Adipocyte (in vitro differentiated cells): ENCODE results near the gene PDZD8.
"Not testable (repeated sequence)": the region's sequence is repeated elsewhere in the genome, so short reads cannot be mapped to it uniquely, and the experiment has no call there.

Experiments used
- DNase-seq: peaks from one replicate; pipeline ENCODE4 v3.0.0-alpha.2; 2015; ENCODE audit warnings: low read depth
- H3K27me3 ChIP-seq: replicated peaks from 2 replicates; pipeline ENCODE4 v1.7.0; 2013; ENCODE audit warnings: mild to moderate bottlenecking, low read length, moderate library complexity; ENCODE audit not compliant: control insufficient read depth, insufficient read depth
- H3K36me3 ChIP-seq: 2 replicates; pipeline ENCODE4 v1.7.0; 2013; ENCODE audit warnings: low read length, mild to moderate bottlenecking, moderate library complexity; ENCODE audit not compliant: control insufficient read depth, insufficient read depth, severe bottlenecking
- H3K4me1 ChIP-seq: 2 replicates; pipeline ENCODE4 v1.7.0; 2013; ENCODE audit warnings: mild to moderate bottlenecking, low read length, moderate library complexity; ENCODE audit not compliant: control insufficient read depth, insufficient read depth
- H3K4me3 ChIP-seq: 2 replicates; pipeline ENCODE4 v1.7.0; 2013; ENCODE audit warnings: mild to moderate bottlenecking, low read length, moderate library complexity
- H3K9ac ChIP-seq: 2 replicates; pipeline ENCODE4 v1.7.0; 2013; ENCODE audit warnings: mild to moderate bottlenecking, low read length, moderate library complexity
- H3K9me3 ChIP-seq: 2 replicates; pipeline ENCODE4 v1.7.0; 2013; ENCODE audit warnings: mild to moderate bottlenecking, low read length, moderate library complexity; ENCODE audit not compliant: control insufficient read depth

PDZD8 gene

GRCh38 chr10:117312430-117312829, 62.8 kb downstream of the PDZD8 start:
- H3K4me1 ChIP-seq: no peaks in the 10 kb centered on the region
- peaks cover 12% of the 10 kb centered on the region for H3K36me3 ChIP-seq
- no peaks in the 10 kb centered on the region for H3K27me3 ChIP-seq
- no peak overlapping the region for H3K4me3 ChIP-seq
- H3K9ac ChIP-seq: no peak overlapping the region
- no peak for DNase-seq
- no peaks in the 10 kb centered on the region for H3K9me3 ChIP-seq

GRCh38 chr10:117311261-117311660, 64.0 kb downstream of the PDZD8 start:
- Histone ChIP-seq H3K27me3 (no peaks in the 10 kb centered on the region), H3K4me1 (no peaks in the 10 kb centered on the region), H3K36me3 (peaks cover 12% of the 10 kb centered on the region), H3K4me3 (no peak overlapping the region), H3K9me3 (no peaks in the 10 kb centered on the region), H3K9ac (no peak overlapping the region)
- DNase-seq: no peak

DNA sequence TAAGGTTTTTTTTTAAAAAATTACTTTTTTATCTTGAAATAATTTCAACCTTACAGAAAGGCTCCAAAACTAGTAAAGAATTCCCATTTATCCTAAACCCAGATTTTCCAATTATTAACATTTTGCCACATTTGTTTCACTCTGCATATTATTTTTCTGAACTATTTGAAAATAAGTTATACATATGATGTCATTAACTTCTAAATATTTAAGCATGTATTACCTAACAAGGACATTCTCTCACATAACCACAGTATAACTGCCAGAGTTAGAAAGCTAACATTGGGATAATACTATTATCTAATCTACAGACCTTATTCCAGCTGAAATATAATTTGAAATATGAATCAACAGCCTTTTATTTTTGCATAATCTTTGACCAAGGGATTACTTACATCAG, 68.6 kb downstream of the PDZD8 start:
- H3K36me3 ChIP-seq: peaks cover 2% of the 10 kb centered on the region
- H3K9me3 ChIP-seq: no peaks in the 10 kb centered on the region
- H3K9ac ChIP-seq: no peak overlapping the region
- H3K4me1 ChIP-seq: no peaks in the 10 kb centered on the region
- DNase-seq: no peak
- H3K27me3 ChIP-seq: no peaks in the 10 kb centered on the region
- H3K4me3 ChIP-seq: no peak overlapping the region

DNA sequence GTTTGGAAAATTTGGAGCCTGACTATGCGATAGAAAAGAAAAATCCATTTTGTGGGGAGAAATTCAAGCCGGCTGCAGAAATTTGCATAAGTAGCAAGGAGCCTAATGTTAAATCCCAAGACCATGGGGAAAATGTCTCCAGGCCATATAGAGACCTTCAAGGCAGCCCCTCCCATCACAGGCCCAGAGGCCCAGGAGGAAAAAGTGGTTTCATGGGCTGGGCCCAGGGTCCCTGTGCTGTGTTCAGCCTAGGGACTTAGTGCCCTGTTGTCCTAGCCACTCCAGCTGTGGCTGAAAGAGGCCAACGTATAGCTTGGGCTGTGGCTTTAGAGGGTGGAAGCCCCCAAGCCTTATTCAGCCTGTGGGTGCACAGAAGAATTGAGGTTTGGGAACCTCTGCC, 71.8 kb downstream of the PDZD8 start:
- H3K4me3 ChIP-seq, H3K9ac ChIP-seq, H3K27me3 ChIP-seq, H3K4me1 ChIP-seq, H3K9me3 ChIP-seq, DNase-seq, H3K36me3 ChIP-seq: not testable (repeated sequence)

DNA sequence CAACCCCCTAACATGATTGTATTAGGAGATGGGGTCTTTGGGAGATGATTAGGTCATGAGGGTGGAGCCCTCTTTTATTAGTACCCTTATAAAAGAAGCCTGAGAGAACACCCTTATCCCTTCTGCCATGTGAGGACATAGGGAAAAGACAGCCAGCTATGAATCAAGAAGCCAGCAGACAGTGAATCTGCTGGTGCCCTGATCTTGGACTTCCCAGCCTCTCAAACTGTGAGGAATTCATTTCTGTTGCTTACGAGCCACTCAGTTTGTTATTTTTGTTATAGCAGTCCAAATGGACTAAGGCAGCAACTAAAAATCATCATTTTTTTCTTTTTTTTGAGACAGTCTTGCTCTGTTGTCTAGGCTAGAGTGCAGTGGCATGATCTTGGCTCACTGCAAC, 74.6 kb downstream of the PDZD8 start:
- Histone ChIP-seq H3K9ac (no peak overlapping the region), H3K27me3 (no peaks in the 10 kb centered on the region), H3K4me1 (no peaks in the 10 kb centered on the region), H3K36me3 (no peaks in the 10 kb centered on the region), H3K4me3 (no peak overlapping the region), H3K9me3 (peaks cover 3% of the 10 kb centered on the region)
- DNase-seq: no peak

DNA sequence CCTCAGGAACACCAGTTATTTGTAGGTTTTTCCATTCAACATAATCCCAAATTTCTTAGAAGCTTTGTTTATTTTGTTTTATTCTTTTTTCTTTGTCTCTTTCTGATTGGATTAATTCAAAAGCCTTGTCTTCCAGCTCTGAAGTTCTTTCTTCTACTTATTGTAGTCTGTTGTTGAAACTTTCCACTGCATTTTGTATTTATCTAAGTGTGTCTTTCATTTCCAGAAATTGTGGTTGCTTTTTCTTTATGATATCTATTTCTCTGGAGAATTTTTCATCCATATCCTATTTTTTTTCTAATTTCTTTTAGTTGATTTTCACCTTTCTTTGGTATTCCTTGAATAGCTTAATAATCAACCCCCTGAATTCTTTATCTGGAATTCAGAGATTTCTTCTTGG, 75.8 kb downstream of the PDZD8 start:
- Histone ChIP-seq H3K9ac (no peak overlapping the region), H3K27me3 (no peaks in the 10 kb centered on the region), H3K9me3 (peaks cover 3% of the 10 kb centered on the region), H3K4me1 (no peaks in the 10 kb centered on the region), H3K36me3 (no peaks in the 10 kb centered on the region), H3K4me3 (no peak overlapping the region)
- no peak for DNase-seq

GRCh38 chr10:117298219-117298618, 77.0 kb downstream of the PDZD8 start:
- Histone ChIP-seq H3K4me3 (no peak overlapping the region), H3K27me3 (no peaks in the 10 kb centered on the region), H3K36me3 (no peaks in the 10 kb centered on the region), H3K9me3 (peaks cover 3% of the 10 kb centered on the region), H3K4me1 (no peaks in the 10 kb centered on the region), H3K9ac (no peak overlapping the region)
- DNase-seq: no peak

DNA sequence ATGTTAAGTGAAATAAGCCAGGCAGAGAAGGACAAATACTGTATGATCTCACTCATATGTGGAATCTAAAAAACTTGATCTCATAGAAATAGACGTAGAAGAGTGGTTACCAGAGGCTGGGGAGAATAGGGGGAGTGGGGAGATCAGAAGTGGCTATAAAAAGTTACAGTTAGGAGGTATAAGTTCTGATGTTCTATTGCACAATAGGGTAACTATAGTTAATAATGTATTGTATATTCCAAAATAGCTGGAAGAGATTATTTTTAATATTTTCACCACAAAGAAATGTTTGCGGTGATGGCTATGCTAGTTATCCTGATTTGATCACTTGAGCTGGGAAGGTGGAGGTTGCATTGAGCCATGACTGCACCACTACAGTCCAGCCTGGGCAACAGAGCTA, 80.5 kb downstream of the PDZD8 start:
- Histone ChIP-seq H3K4me3 (no peak overlapping the region), H3K4me1 (no peaks in the 10 kb centered on the region), H3K9me3 (peaks cover 3% of the 10 kb centered on the region), H3K9ac (no peak overlapping the region), H3K36me3 (peaks cover 1% of the 10 kb centered on the region), H3K27me3 (no peaks in the 10 kb centered on the region)
- DNase-seq: no peak

GRCh38 chr10:117294039-117294645, 81.1 kb downstream of the PDZD8 start:
- Histone ChIP-seq H3K27me3 (no peaks in the 10 kb centered on the region), H3K4me3 (no peak overlapping the region)
- no peak for DNase-seq

GRCh38 chr10:117290872-117291271, 84.4 kb downstream of the PDZD8 start:
- H3K36me3 ChIP-seq, H3K9ac ChIP-seq, H3K4me3 ChIP-seq, H3K9me3 ChIP-seq, DNase-seq, H3K4me1 ChIP-seq, H3K27me3 ChIP-seq: not testable (repeated sequence)

More at GRCh38 chr10:117294039-117294645, 81.1 kb downstream of the PDZD8 start:
- H3K36me3 ChIP-seq: peaks cover 6% of the 10 kb centered on the region
- no peaks in the 10 kb centered on the region for H3K9me3 ChIP-seq
- no peak overlapping the region for H3K9ac ChIP-seq
- H3K4me1 ChIP-seq: no peaks in the 10 kb centered on the region

- H3K9ac ChIP-seq: no peak overlapping the region
- H3K9me3 ChIP-seq: no peaks in the 10 kb centered on the region
- H3K4me1 ChIP-seq: peaks cover 22% of the 10 kb centered on the region
- H3K27me3 ChIP-seq: no peaks in the 10 kb centered on the region
- peaks cover 29% of the 10 kb centered on the region for H3K36me3 ChIP-seq
- H3K4me3 ChIP-seq: no peak overlapping the region
- DNase-seq: no peak
Measured at GRCh38 chr10:117284716-117285494, 90.3 kb downstream of the PDZD8 start.
